ENCODE measurements around the gene TMEM61.

DNA sequence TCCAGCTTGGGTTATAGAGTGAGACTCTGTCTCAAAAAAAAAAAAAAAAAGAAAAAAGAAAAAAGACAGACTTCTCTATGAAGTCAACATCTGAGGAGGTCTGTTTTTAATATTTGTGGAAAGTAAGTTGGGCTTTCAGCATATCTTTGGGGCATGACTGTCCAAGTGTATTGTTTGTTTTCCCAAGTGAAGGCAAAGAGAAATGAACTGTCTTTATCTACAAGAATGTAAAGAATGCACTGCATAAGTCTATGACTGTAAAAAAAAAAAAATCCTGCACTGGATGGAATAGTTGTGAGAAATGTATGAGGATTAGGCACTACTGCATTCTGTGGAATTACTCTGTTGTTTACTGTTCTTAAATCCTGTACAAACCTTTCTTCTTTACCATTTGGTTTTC, 45.6 kb upstream of the TMEM61 start:
- TF ChIP-seq, protein P1, sequence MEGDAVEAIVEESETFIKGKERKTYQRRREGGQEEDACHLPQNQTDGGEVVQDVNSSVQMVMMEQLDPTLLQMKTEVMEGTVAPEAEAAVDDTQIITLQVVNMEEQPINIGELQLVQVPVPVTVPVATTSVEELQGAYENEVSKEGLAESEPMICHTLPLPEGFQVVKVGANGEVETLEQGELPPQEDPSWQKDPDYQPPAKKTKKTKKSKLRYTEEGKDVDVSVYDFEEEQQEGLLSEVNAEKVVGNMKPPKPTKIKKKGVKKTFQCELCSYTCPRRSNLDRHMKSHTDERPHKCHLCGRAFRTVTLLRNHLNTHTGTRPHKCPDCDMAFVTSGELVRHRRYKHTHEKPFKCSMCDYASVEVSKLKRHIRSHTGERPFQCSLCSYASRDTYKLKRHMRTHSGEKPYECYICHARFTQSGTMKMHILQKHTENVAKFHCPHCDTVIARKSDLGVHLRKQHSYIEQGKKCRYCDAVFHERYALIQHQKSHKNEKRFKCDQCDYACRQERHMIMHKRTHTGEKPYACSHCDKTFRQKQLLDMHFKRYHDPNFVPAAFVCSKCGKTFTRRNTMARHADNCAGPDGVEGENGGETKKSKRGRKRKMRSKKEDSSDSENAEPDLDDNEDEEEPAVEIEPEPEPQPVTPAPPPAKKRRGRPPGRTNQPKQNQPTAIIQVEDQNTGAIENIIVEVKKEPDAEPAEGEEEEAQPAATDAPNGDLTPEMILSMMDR (conservative IDR thresholded peaks at IDR 0.05; ENCODE audit: low read depth, low read length): no peak
- TF ChIP-seq EZH2phosphoT487 (IDR thresholded peaks at IDR 0.05; ENCODE audit: borderline replicate concordance, low read length) (no peak), EZH2 (IDR thresholded peaks at IDR 0.05; ENCODE audit: low read length, unreplicated experiment) (no peak)

Measured in PC-3 (cell line).